Stimulated activated naive CD8-positive, alpha-beta T cell treated with anti-CD3 and anti-CD28 coated beads, Interleukin-15, Interleukin-2, amounts not matched to agents 100 ng/mL and 50 ng/mL, for 24 hours (primary cell): ENCODE results near the gene DRC7.

ENCODE experiments used
- H3K27ac Mint-ChIP-seq: one replicate; pipeline ENCODE4 v1.8.0; 2021; ENCODE audit warnings: mild to moderate bottlenecking, mixed read lengths
- H3K27me3 Mint-ChIP-seq: one replicate; pipeline ENCODE4 v1.8.0; 2021; ENCODE audit warnings: mixed read lengths
- H3K36me3 Mint-ChIP-seq: one replicate; pipeline ENCODE4 v1.8.0; 2021; ENCODE audit warnings: low read depth, mixed read lengths
- H3K4me1 Mint-ChIP-seq: one replicate; pipeline ENCODE4 v1.8.0; 2021; ENCODE audit warnings: low read depth, mixed read lengths
- H3K4me3 Mint-ChIP-seq: one replicate; pipeline ENCODE4 v1.8.0; 2021; ENCODE audit warnings: mild to moderate bottlenecking, mixed read lengths
- H3K9me3 Mint-ChIP-seq: one replicate; pipeline ENCODE4 v1.8.0; 2021; ENCODE audit warnings: mixed read lengths

Gene DRC7

GRCh38 chr16:57747091-57747490, 52.5 kb downstream of the DRC7 start:
- Mint-ChIP-seq H3K4me3 (no peak overlapping the region), H3K36me3 (peaks cover 7% of the 10 kb centered on the region), H3K27me3 (no peaks in the 10 kb centered on the region), H3K4me1 (no peaks in the 10 kb centered on the region), H3K27ac (no peak overlapping the region), H3K9me3 (no peaks in the 10 kb centered on the region)

- no peak overlapping the region for H3K27ac Mint-ChIP-seq
- no peaks in the 10 kb centered on the region for H3K27me3 Mint-ChIP-seq
- H3K36me3 Mint-ChIP-seq, result peaks cover 7% of the 10 kb centered on the region
- H3K4me3 Mint-ChIP-seq, result no peak overlapping the region
- H3K4me1 Mint-ChIP-seq, result no peaks in the 10 kb centered on the region
- H3K9me3 Mint-ChIP-seq, result no peaks in the 10 kb centered on the region
Measured at GRCh38 chr16:57747496-57747895, 52.9 kb downstream of the DRC7 start.

- H3K27me3 Mint-ChIP-seq, result no peaks in the 10 kb centered on the region
- H3K4me1 Mint-ChIP-seq, result no peaks in the 10 kb centered on the region
- H3K4me3 Mint-ChIP-seq, result no peak overlapping the region
- peaks cover 7% of the 10 kb centered on the region for H3K36me3 Mint-ChIP-seq
- no peak overlapping the region for H3K27ac Mint-ChIP-seq
- H3K9me3 Mint-ChIP-seq, result no peaks in the 10 kb centered on the region
Measured at GRCh38 chr16:57747996-57748395, 53.4 kb downstream of the DRC7 start.

DNA sequence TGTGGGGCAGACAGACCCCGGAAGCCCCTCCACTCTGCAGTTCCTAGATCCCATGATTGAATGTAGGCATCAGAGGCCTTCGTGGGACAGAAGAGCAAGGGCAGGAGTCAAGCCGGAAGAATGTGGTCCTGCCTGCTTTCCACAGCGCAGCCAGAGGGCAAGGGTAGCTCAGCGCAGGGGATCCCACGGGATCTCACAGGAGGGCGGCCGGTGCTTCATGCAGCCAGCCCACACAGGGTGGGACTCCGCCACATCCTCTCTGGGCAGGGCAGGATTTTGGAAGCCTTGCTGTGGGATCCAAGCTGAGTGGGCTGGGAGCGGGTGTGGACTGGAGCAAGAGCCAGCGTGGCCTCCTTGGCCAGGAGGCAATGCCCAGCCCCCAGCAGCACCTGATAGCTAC, 54.0 kb downstream of the DRC7 start:
- H3K9me3 Mint-ChIP-seq, result no peaks in the 10 kb centered on the region
- H3K27ac Mint-ChIP-seq, result no peak overlapping the region
- no peaks in the 10 kb centered on the region for H3K27me3 Mint-ChIP-seq
- peaks cover 7% of the 10 kb centered on the region for H3K36me3 Mint-ChIP-seq
- no peak overlapping the region for H3K4me3 Mint-ChIP-seq
- no peaks in the 10 kb centered on the region for H3K4me1 Mint-ChIP-seq

DNA sequence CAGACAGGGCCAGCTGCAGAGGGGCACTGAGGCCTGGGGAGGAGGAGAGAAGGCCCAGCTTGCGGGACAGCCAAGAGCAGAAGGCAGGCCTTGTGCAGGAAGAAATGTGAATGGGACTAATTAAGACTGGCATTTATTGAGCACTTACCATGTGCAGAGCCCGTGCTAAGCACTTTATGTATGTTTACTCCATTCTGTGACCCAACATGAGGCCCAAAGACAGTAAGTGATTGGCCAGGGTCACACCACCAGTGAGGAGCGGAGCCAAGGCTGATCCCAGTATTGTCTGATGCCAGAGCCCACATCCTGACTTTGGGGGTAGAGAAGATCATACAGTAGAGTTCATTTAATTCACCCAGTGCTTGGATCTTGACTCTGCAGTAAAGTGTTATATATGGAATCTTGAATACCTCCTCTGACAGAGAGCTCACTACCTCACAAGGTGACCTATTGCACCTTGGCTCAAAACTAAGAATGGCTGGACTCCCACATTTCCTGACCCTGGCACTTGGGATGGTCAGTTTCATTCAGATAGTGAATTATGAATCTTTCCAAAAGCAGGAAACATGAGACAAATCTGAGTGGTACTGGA, 54.6 kb downstream of the DRC7 start:
- H3K27me3 Mint-ChIP-seq, result no peaks in the 10 kb centered on the region
- no peak overlapping the region for H3K4me3 Mint-ChIP-seq
- H3K36me3 Mint-ChIP-seq, result peaks cover 7% of the 10 kb centered on the region
- H3K4me1 Mint-ChIP-seq, result no peaks in the 10 kb centered on the region
- no peaks in the 10 kb centered on the region for H3K9me3 Mint-ChIP-seq
- no peak overlapping the region for H3K27ac Mint-ChIP-seq

GRCh38 chr16:57749856-57750452, 55.3 kb downstream of the DRC7 start:
- H3K36me3 Mint-ChIP-seq, result peaks cover 7% of the 10 kb centered on the region
- H3K9me3 Mint-ChIP-seq, result no peaks in the 10 kb centered on the region
- no peaks in the 10 kb centered on the region for H3K4me1 Mint-ChIP-seq
- H3K4me3 Mint-ChIP-seq, result no peak overlapping the region
- H3K27ac Mint-ChIP-seq, result no peak overlapping the region
- no peaks in the 10 kb centered on the region for H3K27me3 Mint-ChIP-seq

- no peaks in the 10 kb centered on the region for H3K27me3 Mint-ChIP-seq
- no peaks in the 10 kb centered on the region for H3K4me1 Mint-ChIP-seq
- H3K9me3 Mint-ChIP-seq, result no peaks in the 10 kb centered on the region
- no peak overlapping the region for H3K27ac Mint-ChIP-seq
- H3K4me3 Mint-ChIP-seq, result no peak overlapping the region
- H3K36me3 Mint-ChIP-seq, result peaks cover 9% of the 10 kb centered on the region
Measured at GRCh38 chr16:57750796-57751538, 56.4 kb downstream of the DRC7 start.

- Mint-ChIP-seq H3K9me3 (no peaks in the 10 kb centered on the region), H3K27ac (no peak overlapping the region), H3K4me1 (no peaks in the 10 kb centered on the region), H3K27me3 (no peaks in the 10 kb centered on the region), H3K36me3 (peaks cover 13% of the 10 kb centered on the region), H3K4me3 (no peak overlapping the region)
Measured at GRCh38 chr16:57751539-57752202, 57.1 kb downstream of the DRC7 start.

GRCh38 chr16:57752203-57752580, 57.6 kb downstream of the DRC7 start:
- no peak overlapping the region for H3K27ac Mint-ChIP-seq
- H3K27me3 Mint-ChIP-seq, result no peaks in the 10 kb centered on the region
- H3K4me1 Mint-ChIP-seq, result no peaks in the 10 kb centered on the region
- H3K4me3 Mint-ChIP-seq, result no peak overlapping the region
- no peaks in the 10 kb centered on the region for H3K9me3 Mint-ChIP-seq
- peaks cover 13% of the 10 kb centered on the region for H3K36me3 Mint-ChIP-seq

- no peaks in the 10 kb centered on the region for H3K27me3 Mint-ChIP-seq
- no peaks in the 10 kb centered on the region for H3K9me3 Mint-ChIP-seq
- H3K4me1 Mint-ChIP-seq, result no peaks in the 10 kb centered on the region
- peaks cover 13% of the 10 kb centered on the region for H3K36me3 Mint-ChIP-seq
- no peak overlapping the region for H3K27ac Mint-ChIP-seq
- H3K4me3 Mint-ChIP-seq, result no peak overlapping the region
Measured at GRCh38 chr16:57752581-57753447, 58.2 kb downstream of the DRC7 start.

GRCh38 chr16:57753448-57754353, 59.1 kb downstream of the DRC7 start:
- Mint-ChIP-seq H3K9me3 (no peaks in the 10 kb centered on the region), H3K27ac (no peak overlapping the region), H3K27me3 (no peaks in the 10 kb centered on the region), H3K36me3 (peaks cover 13% of the 10 kb centered on the region), H3K4me3 (no peak overlapping the region), H3K4me1 (no peaks in the 10 kb centered on the region)

DNA sequence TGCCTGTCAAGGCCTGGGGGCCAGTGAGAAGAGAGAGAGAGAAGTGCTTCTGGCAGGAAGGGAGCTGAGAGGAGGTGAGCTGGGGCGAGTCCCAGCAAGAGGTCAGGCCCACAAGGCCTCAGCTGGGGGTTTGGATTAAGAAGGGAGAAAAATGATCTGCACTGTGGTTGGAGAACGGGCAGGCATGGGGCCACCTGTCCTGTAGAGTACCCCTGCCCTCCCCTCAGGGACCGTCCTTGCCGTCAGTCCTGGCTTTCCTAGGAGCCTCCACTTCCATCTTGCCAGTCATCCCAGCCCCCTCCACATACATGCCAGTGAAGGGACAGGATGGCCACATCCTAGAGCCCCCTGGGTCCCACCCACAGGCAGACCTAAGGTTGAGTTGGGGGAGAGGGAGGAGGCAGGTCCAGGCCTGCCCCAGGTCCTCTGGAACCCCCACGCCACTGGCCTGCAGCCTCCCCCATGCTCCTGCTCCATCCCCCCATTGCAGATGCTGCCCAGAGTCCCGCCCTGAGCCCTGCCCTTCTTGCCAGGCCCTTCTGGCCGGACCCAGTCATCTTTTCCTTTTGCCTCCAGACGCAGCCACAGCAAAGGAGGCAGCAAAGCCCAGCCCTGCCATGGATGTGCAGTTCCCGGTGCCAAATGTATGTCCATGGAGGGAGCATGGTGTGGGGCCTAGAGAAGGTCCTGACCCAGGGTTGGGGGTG, 59.9 kb downstream of the DRC7 start:
- no peak overlapping the region for H3K27ac Mint-ChIP-seq
- H3K27me3 Mint-ChIP-seq, result no peaks in the 10 kb centered on the region
- no peaks in the 10 kb centered on the region for H3K4me1 Mint-ChIP-seq
- H3K4me3 Mint-ChIP-seq, result no peak overlapping the region
- peaks cover 13% of the 10 kb centered on the region for H3K36me3 Mint-ChIP-seq
- H3K9me3 Mint-ChIP-seq, result no peaks in the 10 kb centered on the region

DNA sequence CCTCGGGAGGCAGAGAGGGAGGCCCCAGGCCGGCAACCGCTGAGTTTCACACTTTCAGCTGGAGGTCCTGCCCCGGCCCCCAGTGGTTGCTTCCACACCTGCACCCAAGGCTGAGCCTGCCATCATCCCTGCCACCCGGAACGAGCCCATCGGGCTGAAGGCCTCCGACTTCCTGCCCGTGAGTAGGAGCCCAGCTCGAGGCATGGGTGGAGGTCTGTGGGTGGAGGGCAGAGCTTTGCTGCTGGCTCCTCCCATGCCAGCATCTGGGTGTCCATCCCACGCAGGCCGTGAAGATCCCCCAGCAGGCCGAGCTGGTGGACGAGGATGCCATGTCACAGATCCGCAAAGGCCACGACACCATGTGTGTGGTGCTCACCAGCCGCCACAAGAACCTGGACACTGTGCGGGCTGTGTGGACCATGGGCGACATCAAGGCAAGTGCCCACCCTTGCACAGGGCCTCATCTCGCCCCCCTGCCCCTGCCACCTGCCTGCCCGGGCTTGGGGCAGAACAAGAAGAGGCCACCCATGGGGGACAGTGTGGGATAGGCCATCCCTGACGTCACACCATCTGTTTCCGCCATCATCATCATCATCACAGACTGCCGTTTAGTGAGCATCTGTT, 60.6 kb downstream of the DRC7 start:
- Mint-ChIP-seq H3K27me3 (no peaks in the 10 kb centered on the region), H3K36me3 (peaks cover 13% of the 10 kb centered on the region), H3K4me1 (no peaks in the 10 kb centered on the region), H3K9me3 (no peaks in the 10 kb centered on the region), H3K4me3 (no peak overlapping the region), H3K27ac (no peak overlapping the region)
